HG03060 (cell line): ENCODE data around the gene FBL.

ENCODE experiments used
- ATAC-seq: cut with Tn5 transposase; IDR thresholded peaks from one replicate; pipeline ENCODE4 v1.9.1; 2021; ENCODE audit warnings: low read depth, moderate number of reproducible peaks; ENCODE audit not compliant: unreplicated experiment

The FBL gene

DNA sequence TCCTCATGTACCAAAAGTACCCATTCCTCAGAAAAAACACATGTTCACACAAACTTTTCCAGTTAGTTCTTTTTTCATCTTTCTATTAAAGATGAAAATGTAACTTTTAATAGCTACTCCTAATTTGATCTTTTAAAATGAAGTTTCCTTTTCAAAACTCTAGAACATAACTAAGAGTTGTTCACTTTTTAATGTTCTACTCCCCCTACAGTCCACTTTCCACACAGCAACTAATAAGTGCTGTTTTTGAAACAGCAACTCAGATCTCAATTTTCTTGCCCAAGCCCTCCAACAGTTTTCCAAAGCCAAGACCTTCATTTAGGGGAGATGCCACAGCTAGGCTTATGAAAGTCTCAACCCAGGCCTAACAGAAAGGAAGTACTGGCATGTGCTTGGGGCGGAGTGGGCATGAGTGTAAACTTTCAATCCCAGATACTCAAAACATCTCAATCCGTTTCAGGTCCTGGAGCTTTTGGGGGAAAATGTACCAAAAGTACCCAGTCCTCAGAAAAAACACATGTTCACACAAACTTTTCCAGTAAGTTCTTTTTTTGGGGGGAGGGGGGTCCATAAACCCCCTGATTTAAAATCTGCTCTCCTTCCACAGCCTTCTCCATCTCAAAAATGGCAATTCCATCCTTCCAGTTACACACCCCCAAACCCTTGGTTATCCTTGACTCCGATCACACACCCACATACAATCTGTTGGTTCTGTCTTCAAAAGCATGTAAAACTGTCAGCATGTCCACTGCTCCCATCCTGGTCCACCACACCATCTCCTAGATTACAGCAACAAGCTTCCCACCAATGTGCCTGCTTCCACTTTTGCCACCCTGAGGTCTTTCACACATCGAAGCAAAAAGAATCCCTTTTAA is 2.0 kb downstream of the FBL start:
- no peak for ATAC-seq

DNA sequence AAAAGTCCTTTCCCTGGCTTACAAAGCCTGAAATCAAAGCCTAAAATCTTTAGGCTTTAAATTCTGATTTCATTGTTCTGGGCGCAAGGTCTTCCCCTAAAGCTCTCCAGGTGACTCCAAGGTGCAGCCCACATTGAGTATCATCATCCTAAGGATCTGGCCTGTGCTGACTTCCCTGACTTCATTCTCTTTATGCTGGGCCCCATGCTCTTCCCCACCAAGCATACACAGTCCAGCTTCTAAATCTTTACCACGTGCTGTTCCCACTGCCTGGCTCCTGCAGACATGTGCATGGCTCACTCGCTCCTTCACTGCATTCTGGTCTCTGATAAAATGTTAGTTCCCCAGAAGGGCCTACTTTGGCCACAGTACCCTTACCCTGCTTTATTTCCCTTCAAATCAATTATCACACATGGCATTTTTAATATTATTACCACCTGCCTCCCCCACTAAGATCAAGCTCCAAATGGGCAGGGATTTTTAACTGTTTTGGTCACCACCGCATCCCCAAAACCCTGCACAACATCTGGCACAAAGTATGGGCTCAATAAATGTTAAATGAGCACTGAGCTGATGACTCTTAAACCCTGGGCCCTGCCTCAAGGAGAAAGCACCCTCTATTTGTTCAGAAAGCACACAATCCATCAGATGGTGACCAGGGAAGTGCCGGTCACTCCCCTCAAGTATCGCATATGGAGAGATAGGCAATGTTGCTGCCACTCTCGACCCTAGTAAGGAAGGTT is 3.3 kb downstream of the FBL start:
- no peak for ATAC-seq

DNA sequence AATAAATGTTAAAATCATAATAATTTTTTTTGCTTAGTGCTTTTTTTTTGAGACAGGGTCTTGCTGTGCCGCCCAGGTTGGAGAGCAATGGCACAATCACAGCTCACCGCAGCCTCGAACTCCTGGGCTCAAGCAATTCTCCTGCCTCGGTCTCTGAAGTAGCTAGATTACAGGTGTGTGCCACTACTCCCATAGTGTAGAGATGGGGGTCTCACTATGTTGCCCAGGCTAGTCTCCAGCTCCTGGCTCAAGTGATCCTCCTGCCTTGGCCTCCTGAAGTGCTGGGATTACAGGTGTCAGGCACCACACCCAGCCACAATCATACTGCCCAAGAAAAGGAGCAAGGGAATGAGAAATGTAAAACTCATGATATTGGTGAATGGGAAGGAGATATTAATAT is 5.1 kb downstream of the FBL start:
- no peak for ATAC-seq

DNA sequence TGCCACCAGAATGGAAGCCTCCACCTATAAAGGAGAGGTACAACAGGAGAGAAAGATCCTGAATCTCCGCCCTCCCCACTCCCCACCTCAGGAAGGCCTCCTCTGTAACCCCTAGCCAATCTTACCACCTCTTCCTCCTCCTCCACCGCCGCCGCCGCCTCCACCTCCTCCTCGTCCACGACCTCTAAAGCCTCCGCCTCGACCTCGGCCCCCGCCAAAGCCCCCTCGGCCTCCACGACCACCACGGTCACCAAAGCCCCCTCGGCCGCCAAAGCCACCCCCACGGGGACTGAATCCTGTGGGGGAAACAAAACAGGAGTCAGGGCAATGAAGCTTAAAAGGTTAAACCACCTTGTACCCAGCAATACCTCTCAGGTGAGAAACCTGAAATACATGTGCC is 5.7 kb downstream of the FBL start:
- no peak for ATAC-seq

DNA sequence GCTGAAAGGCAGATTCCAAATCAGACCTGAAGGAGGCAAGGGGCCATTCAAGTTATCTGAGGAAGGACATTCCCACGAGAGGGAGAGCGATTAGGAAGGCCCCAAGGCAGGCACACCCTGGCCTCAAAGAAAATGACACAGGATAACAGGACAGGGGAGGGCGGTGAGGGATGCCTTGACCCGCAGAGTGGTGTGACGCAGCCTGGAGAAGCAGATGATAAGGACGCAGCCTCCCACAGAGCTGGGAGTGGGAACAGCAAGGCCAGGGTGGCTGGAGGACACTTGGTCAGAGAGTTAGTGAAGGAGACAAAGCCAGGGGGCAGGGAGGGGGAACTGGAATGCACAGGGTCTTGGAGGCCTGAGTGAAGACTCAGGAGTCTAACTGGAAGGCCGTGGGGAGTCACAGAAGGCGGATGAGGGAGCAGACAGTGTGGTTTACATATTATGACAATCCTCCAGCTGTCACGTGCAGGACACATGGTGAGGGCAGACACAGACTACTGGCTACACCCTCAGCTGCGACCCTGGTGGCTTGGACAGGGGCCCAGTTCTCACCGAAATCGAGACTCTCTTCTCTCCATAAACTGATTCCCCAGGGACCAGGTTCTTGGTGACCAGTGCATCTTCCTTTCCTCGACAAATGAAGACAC is 6.4 kb downstream of the FBL start:
- no peak for ATAC-seq

DNA sequence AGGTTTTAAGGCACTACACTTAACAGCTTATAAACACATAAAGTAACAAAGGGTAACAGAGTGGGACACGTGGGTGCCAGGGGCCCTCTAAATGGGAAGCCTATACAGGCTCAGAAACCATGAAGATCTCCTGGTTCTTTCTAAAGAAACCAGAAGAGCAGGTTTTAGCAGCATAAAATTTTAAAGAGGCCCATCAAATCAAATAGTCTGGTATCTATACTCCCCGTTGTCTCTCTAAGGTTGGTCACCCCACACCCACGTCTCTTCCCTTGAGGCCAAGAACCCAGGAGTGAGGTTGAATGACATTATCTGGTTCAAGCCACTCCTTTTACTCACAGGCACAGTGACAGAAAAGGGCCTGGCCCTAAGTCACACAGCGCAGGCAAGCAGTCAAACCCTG is 7.6 kb downstream of the FBL start:
- ATAC-seq: no peak

DNA sequence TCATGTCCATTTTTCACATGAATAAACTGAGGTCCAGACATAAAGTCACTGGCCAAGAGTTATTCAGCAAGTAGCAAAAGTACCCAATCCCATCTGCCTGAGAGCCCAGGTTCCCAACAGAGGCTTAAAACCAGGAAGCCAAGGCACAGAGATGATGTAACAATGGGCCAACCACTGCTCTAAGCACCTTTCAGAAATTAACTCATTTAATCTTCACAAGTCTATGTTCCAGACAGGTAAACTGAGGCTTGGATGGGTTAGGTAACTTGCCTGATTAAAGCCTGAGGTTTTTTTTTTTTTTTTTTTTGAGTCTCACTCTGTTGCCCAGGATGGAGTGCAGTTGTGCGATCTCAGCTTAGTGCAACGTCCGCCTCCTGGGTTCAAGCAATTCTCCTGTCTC is 8.2 kb downstream of the FBL start:
- no peak for ATAC-seq

DNA sequence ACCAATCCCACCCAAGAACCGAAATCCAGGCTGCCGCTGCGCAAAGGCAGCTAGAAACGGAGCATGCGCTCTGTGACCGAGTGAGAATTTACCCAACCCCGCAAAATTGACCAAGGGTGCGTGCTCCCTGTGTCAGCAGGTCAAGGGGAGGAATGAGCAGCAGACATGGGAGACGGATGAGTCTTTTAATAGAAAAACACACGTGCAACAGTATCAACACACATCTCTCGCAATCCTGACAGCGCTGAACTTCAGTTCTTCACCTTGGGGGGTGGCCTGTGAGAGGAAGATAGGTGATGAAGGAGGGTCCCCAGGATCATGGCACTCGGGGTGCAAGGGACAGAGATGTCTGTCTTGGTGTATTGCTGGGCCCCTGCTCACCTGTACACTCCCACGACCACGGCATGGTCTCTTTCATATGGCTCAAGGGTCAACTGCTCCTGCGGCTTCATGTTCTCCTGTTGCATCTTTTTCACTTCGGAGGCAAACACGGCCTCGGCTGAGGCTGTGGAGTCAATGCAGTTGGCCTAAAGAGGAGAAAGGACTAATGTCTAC is 11.8 kb downstream of the FBL start:
- peak; percentile 42 for ATAC-seq

DNA sequence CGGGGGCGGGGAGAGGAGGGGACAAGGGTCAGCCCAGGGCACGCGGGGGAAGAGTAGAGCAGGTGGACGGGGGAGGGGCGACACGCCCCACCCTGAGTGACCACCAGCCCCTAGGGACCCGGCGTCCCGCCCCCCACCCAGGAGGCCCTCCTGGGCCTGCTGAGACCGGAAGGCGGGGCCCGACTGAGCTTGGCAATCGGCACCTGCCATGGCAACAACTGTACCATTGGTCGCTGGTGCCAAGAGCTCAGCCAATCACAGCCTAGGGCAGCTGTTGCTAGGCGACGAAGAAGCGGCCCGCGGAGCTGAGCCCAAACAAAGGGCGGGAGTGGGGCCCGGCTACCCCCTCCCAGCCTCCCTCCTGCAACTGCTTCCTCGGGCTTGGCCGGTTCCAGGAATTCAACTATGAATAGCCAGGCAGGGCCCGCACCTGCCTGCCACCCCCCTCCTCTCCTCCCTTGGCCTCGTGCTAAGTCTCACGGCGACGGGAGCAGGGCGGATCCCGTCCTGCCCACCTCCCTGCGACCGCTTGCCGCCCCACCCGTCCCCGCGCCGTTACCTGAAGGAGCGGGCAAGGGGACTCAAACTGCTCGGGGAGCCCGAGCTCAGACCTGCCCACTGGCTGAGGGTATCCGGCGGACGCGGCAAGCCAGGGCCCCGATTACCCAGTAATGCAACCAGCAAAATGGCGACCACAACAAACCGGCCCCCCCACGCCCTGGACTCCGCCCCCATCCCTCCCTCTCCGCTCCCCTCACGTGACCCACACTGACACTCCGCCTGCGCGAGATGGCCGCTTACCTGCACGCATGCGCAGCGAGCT is 12.5 kb downstream of the FBL start, which contains the start of gene DYRK1B:
Gene DYRK1B (minus strand): TSS at position 699 of the 823 bp plus-strand sequence. CDS start 2,295 bp downstream, outside the sequence.
- ATAC-seq: peak; percentile 63

DNA sequence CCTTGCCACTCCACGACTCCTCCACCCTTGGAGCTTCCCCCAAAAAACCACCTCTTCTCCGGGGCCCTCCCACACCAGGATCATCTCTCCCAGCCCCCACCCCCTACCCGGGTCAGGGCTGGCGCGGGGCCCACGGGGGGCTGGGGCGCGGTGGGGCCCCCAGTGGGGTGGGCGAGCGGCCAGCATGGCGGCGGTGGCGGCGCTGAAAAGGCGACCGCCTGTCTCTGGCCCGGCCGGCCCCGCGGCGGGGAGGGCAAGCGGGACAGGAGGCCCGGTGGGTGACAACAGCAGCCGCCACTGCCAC is 13.1 kb downstream of the FBL start:
- ATAC-seq: no peak

DNA sequence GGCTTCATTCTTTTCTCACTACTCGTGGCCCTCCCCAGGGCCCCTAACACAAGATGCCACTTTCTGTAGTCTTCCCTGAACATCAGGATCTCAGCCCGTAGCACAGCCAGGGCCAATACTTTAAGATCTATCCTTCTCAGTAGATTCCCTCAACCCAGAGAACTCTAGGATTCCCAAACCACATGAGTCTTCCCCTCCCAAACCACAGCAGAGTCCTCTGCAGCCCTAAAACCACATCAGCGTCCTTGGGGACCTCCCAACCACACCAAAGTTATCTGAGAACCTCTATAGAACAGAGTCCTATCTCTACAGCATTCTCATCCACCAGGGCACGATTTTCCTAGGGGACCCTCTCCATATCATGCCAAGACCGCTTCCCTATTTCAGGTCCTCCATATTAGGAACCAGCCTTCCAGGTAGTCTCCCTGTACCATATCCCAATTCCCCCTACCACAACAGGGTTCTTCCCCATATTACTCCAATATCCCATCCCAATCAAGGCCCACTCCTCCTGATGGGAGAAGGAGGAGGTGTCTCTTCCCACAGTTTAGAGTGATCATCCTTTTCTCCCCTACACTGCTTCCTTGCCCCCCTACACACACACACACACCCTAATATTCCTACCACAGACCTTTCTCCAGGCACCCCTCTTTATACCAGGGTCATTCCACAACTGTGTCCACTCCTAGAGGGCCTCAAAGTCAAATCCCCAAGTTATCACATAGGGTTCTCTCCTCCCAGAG is 13.7 kb downstream of the FBL start:
- no peak for ATAC-seq

DNA sequence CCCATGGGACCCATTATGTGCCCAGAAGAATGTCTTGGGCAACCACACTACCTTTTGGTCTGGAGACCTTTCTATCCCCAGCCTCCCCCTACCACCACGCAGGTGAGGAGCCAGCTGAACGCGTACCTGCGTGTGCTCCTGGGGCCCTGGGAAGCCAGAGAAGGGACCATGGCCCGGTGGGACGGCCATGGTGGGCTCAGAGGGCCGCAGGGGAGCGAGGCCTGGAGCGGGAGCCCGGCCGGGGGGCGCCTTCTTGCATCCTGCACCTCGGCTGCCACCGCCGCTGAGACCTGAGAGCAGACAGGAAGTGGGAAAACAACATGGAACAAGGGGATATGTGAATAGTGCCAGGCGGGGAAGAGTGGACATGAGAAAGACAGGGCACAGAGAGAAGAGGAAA is 14.5 kb downstream of the FBL start:
- no peak for ATAC-seq

DNA sequence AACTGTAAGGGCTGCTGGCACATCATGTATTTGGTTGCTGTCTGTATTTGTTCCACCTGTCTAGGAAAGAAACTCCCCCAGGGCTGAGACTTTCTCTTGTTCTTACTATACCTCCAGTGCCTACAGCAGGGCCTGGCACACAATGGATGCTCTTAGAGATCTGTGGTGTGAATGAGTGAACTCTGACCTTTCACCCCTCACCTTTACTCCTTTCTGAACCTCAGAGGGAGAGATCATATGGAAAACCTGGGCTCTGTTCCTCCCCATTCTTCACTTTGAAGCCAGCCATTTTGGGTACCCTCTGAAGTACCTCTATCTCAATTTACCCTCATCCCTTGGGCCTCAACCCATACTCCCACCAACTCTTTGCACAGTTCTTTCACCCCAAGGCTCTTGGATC is 15.3 kb downstream of the FBL start:
- ATAC-seq: no peak

DNA sequence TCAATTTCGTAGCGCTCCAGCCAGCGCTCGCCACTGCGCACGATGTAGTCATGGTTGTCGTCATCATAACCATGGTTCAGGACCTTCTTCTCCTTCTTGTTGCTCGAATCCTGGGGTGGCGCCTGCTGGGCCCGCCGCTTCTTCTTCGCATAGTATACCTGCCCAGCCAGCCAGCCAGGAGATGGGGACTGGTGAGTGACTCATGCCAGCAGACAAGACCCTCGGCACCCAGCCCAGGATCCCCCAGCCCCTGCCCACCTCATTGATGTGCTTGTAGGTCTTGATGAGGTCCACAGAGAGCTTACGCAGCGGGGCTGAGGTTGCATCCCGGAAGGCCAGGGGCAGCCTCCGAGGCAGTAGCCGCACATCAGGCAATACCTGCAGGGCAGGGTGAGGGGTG is 15.8 kb downstream of the FBL start:
- ATAC-seq: no peak

DNA sequence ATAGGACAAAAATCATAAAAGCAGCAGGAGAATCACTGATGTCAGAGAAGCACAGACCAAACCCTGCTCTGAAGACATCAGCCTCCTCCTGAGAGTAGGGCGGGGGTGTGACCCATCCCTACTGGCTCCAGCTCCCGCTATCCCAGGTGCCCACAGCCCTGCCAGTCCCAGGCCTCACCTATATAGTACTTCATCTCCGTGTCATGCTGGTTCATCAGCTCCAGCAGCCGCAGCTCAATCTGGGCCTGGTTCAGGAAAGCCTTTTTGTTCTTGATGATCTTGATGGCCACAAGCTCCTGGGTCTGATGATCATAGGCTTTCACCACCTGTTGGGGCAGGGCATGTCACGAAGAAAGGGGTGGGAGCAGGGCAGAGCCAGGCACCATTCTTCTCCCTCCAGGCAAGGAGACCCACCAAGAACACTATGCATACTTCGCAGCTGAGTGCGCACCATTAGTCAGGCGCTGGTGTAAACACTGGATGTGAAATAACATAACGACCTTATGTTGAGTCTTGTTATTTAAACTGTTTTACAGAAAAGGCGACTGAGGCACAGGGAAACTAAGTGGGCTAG is 16.4 kb downstream of the FBL start:
- ATAC-seq: no peak

DNA sequence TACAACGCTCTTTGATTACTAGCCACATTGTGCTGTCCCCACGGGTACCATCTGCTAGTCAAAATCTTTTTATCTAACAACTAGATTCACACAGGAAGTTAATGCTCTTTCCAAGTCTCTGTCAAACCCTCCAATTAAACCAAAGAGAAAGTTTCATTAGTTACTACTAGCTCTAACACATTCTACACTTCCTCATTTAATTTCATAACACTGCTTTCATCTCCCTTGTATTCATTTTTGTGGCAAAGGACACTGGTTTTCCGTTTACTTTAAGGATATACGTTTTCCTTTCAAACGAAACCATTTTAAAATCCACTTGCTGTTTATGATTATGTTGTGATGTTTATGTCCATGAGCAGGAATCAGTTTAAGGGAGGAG is 17.5 kb downstream of the FBL start:
- no peak for ATAC-seq

DNA sequence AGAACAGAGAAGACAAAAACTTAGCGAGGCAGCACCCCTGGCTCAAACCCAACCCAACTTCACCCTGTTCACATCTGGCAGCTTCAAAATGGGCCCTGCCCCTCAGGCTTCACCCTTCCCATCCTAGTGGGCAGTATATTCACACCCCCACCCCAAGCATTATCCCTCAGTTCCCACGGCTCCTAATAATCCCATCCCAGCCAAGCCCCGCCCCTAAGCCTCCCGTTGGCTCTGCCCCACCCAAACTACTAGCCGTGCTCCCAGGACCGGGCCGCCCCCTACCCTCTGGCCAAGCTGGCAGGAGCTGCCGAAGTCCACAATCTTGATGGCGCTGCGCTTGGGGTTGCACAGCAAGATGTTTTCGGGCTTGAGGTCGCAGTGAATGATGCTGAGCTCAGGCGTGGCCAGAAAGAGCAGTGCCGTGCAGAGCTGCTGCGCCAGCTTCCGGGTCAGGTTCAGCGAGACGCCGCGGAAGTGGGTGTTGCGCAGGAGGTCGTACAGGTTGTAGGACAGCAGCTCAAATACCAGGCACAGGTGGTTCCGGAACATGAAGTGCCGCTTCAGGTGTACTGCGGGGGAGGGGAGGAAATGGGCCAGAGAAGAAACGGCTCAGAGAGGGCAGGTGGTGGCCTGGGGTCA is 18.0 kb downstream of the FBL start:
- no peak for ATAC-seq

DNA sequence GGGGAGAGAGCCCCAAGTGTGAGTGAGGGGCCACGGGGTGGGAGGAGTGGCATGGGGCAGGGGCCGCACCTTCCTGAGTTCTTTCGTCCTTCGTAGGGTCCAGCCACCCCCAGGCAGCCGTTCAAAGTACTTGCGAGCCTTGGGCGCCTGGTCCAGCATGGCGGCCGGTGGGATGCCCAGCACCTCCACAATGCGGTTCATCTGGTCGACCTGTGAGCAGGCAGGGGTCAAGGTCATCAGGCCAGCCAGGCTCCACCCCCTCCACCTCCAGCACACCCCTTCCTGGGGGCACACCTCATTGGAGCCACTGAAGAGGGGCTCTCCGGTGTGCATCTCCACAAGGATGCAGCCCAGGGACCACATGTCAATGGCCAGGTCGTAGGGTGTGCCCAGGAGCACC is 19.0 kb downstream of the FBL start:
- no peak for ATAC-seq
